Dendritic cell treated with granulocyte-macrophage colony-stimulating factor and Interleukin-4, amounts not matched to agents 40 ng/mL and 50 ng/mL, for 4 days (primary cell): Measurements from ENCODE around the gene TARS2.

ENCODE experiments used
- H3K27ac Mint-ChIP-seq: one replicate; pipeline ENCODE4 v1.8.0; 2022; ENCODE audit warnings: mild to moderate bottlenecking, mixed read lengths
- H3K27me3 Mint-ChIP-seq: one replicate; pipeline ENCODE4 v1.8.0; 2022; ENCODE audit warnings: mild to moderate bottlenecking, mixed read lengths
- H3K36me3 Mint-ChIP-seq: one replicate; pipeline ENCODE4 v1.8.0; 2022; ENCODE audit warnings: low read depth, mixed read lengths
- H3K4me1 Mint-ChIP-seq: one replicate; pipeline ENCODE4 v1.8.0; 2022; ENCODE audit warnings: low read depth, mixed read lengths
- H3K4me3 Mint-ChIP-seq: one replicate; pipeline ENCODE4 v1.8.0; 2022; ENCODE audit warnings: mild to moderate bottlenecking, moderate library complexity, mixed read lengths
- H3K9me3 Mint-ChIP-seq: one replicate; pipeline ENCODE4 v1.8.0; 2022; ENCODE audit warnings: mixed read lengths
- intact Hi-C: fragments of 100-400 bp; cut with micrococcal nuclease; formaldehyde crosslinking; loops from one replicate; pipeline ENCODE4 v1.15.0; 2022

Gene TARS2

GRCh38 chr1:150514260-150514659 lies 27.0 kb downstream of the TARS2 start:
- intact Hi-C loops = no loop called here

GRCh38 chr1:150514913-150515327 lies 27.7 kb downstream of the TARS2 start:
- Mint-ChIP-seq H3K4me3 (peak overlapping the region; percentile 91), H3K27me3 (peaks cover 7% of the 10 kb centered on the region), H3K9me3 (no peaks in the 10 kb centered on the region), H3K27ac (peak overlapping the region; percentile 89), H3K36me3 (peaks cover 38% of the 10 kb centered on the region), H3K4me1 (peaks cover 30% of the 10 kb centered on the region)
- intact Hi-C loops = no loop called here

More at GRCh38 chr1:150514260-150514659, 27.0 kb downstream of the TARS2 start:
- Mint-ChIP-seq H3K27me3 (peaks cover 7% of the 10 kb centered on the region), H3K27ac (no peak overlapping the region), H3K36me3 (peaks cover 41% of the 10 kb centered on the region), H3K4me3 (peak overlapping the region; percentile 49), H3K4me1 (peaks cover 37% of the 10 kb centered on the region), H3K9me3 (no peaks in the 10 kb centered on the region)

- Mint-ChIP-seq H3K4me3 (peak within 1 kb of the TSS; percentile 91), H3K4me1 (peaks cover 25% of the 10 kb centered on the region), H3K27me3 (peaks cover 7% of the 10 kb centered on the region), H3K9me3 (no peaks in the 10 kb centered on the region), H3K36me3 (peaks cover 32% of the 10 kb centered on the region), H3K27ac (peak within 1 kb of the TSS; percentile 89)
- intact Hi-C loops = no loop called here
Measured at GRCh38 chr1:150515328-150516049, 28.3 kb downstream of the TARS2 start, which contains the start of gene FALEC. Gene FALEC (plus strand): TSS chr1:150515752.

GRCh38 chr1:150516050-150516591 lies 28.9 kb downstream of the TARS2 start:
- Mint-ChIP-seq H3K27ac (peak overlapping the region; percentile 89), H3K4me3 (peak overlapping the region; percentile 91), H3K27me3 (peaks cover 7% of the 10 kb centered on the region), H3K36me3 (peaks cover 26% of the 10 kb centered on the region), H3K4me1 (peaks cover 25% of the 10 kb centered on the region), H3K9me3 (no peaks in the 10 kb centered on the region)
- intact Hi-C loops = no loop called here

- Mint-ChIP-seq H3K27ac (no peak overlapping the region), H3K27me3 (peaks cover 7% of the 10 kb centered on the region), H3K36me3 (peaks cover 21% of the 10 kb centered on the region), H3K4me3 (no peak overlapping the region), H3K9me3 (no peaks in the 10 kb centered on the region), H3K4me1 (peaks cover 25% of the 10 kb centered on the region)
- intact Hi-C loops = no loop called here
Measured at GRCh38 chr1:150516616-150517015, 29.4 kb downstream of the TARS2 start.

GRCh38 chr1:150521196-150521968 lies 34.2 kb downstream of the TARS2 start:
- H3K9me3 Mint-ChIP-seq = no peaks in the 10 kb centered on the region
- H3K27ac Mint-ChIP-seq = no peak overlapping the region
- H3K4me1 Mint-ChIP-seq = peaks cover 2% of the 10 kb centered on the region
- no peaks in the 10 kb centered on the region for H3K36me3 Mint-ChIP-seq
- H3K4me3 Mint-ChIP-seq = no peak overlapping the region
- peaks cover under 1% of the 10 kb centered on the region for H3K27me3 Mint-ChIP-seq
- intact Hi-C loops = no loop called here

- Mint-ChIP-seq H3K4me3 (no peak overlapping the region), H3K36me3 (no peaks in the 10 kb centered on the region), H3K4me1 (no peaks in the 10 kb centered on the region), H3K27me3 (no peaks in the 10 kb centered on the region), H3K9me3 (no peaks in the 10 kb centered on the region), H3K27ac (no peak overlapping the region)
- intact Hi-C loops = no loop called here
Measured at GRCh38 chr1:150525348-150525747, 38.1 kb downstream of the TARS2 start.

- H3K4me3 Mint-ChIP-seq = no peak overlapping the region
- no peak overlapping the region for H3K27ac Mint-ChIP-seq
- no peaks in the 10 kb centered on the region for H3K36me3 Mint-ChIP-seq
- intact Hi-C loops = no loop called here
- peaks cover 7% of the 10 kb centered on the region for H3K4me1 Mint-ChIP-seq
- no peaks in the 10 kb centered on the region for H3K9me3 Mint-ChIP-seq
- H3K27me3 Mint-ChIP-seq = no peaks in the 10 kb centered on the region
Measured at GRCh38 chr1:150528196-150528595, 41.0 kb downstream of the TARS2 start.

GRCh38 chr1:150529017-150529416 lies 41.8 kb downstream of the TARS2 start:
- Mint-ChIP-seq H3K4me3 (no peak overlapping the region), H3K27me3 (no peaks in the 10 kb centered on the region), H3K4me1 (peaks cover 7% of the 10 kb centered on the region), H3K9me3 (no peaks in the 10 kb centered on the region), H3K27ac (no peak overlapping the region), H3K36me3 (no peaks in the 10 kb centered on the region)
- intact Hi-C loops = no loop called here

GRCh38 chr1:150530491-150531159 lies 43.4 kb downstream of the TARS2 start:
- no peaks in the 10 kb centered on the region for H3K36me3 Mint-ChIP-seq
- intact Hi-C loops = no loop called here
- peaks cover 7% of the 10 kb centered on the region for H3K4me1 Mint-ChIP-seq
- H3K4me3 Mint-ChIP-seq = no peak overlapping the region
- no peak overlapping the region for H3K27ac Mint-ChIP-seq
- no peaks in the 10 kb centered on the region for H3K27me3 Mint-ChIP-seq
- no peaks in the 10 kb centered on the region for H3K9me3 Mint-ChIP-seq

GRCh38 chr1:150532860-150533259 lies 45.6 kb downstream of the TARS2 start:
- H3K4me3 Mint-ChIP-seq = no peak overlapping the region
- no peaks in the 10 kb centered on the region for H3K9me3 Mint-ChIP-seq
- H3K4me1 Mint-ChIP-seq = peaks cover 7% of the 10 kb centered on the region
- no peak overlapping the region for H3K27ac Mint-ChIP-seq
- H3K27me3 Mint-ChIP-seq = no peaks in the 10 kb centered on the region
- H3K36me3 Mint-ChIP-seq = no peaks in the 10 kb centered on the region
- intact Hi-C loops = loop anchor here (1.0 kb wide), 1 partner anchor 69 kb away; no protein-coding TSS in a partner anchor

- H3K4me3 Mint-ChIP-seq = no peak overlapping the region
- intact Hi-C loops = no loop called here
- H3K9me3 Mint-ChIP-seq = no peaks in the 10 kb centered on the region
Measured at GRCh38 chr1:150534002-150534401, 46.8 kb downstream of the TARS2 start.

GRCh38 chr1:150535511-150536287 lies 48.5 kb downstream of the TARS2 start:
- Mint-ChIP-seq H3K9me3 (no peaks in the 10 kb centered on the region), H3K4me3 (no peak overlapping the region), H3K36me3 (no peaks in the 10 kb centered on the region), H3K27me3 (peaks cover 1% of the 10 kb centered on the region), H3K4me1 (peaks cover 13% of the 10 kb centered on the region), H3K27ac (no peak overlapping the region)
- intact Hi-C loops = no loop called here

More at GRCh38 chr1:150534002-150534401, 46.8 kb downstream of the TARS2 start:
- H3K27ac Mint-ChIP-seq = no peak overlapping the region
- peaks cover 7% of the 10 kb centered on the region for H3K4me1 Mint-ChIP-seq
- H3K36me3 Mint-ChIP-seq = no peaks in the 10 kb centered on the region
- no peaks in the 10 kb centered on the region for H3K27me3 Mint-ChIP-seq
